HG03457 (cell line): ENCODE results near the gene TNFRSF4.
"Not testable (repeated sequence)": the region's sequence is repeated elsewhere in the genome, so short reads cannot be mapped to it uniquely, and the experiment has no call there.

ENCODE experiments used
- ATAC-seq: cut with Tn5 transposase; IDR thresholded peaks from one replicate; pipeline ENCODE4 v1.9.1; 2021; ENCODE audit warnings: moderate number of reproducible peaks; ENCODE audit not compliant: unreplicated experiment

Gene TNFRSF4

DNA sequence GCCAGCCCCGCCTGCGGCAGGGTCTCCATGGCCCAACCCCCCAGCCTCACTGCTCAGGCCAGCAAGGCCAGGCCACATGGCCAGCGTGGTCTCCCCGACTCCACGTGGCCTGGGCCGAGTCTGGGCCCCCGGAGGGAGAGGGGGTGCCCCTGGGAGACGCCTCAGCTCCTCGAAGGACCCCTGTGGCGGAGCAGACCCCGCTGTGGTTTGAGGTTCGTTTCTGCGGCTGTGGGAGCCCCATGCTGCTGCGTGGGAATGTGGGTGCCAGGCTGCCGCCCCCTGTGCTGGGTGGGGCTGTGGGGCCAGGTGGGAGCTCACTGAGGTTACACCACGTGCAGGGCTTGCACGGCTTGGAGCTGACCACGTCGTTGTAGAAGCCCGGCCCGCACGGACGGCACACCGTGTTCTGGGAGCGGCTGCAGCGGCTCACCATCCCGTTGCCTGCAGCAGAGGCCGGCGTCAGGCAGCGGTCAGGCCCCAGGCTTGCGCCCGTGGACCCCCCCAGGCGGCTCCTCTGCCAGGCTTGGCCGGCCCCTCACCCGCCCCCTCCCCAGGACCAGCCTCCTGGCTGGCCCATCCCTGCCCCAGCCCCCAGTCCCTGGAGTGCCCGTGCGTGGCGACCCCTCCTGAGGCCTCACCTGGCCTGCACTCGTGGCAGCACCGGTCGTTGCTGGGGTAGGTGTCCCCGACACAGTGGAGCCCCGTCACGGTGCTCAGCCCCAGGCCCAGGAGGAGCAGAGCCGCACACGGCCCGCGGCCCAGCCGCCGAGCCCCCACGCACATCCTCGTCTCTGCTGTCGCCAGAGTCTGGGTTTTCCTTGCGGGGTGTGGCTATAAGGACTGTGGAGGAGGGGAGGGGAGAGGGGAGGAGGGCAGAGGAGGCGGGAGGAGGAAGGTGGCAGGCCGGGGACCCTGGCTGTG, at the start of gene TNFRSF4:
TNFRSF4 (minus strand) TSS at position 809 of the 921 bp plus-strand sequence; CDS start at position 783, 26 bp downstream.
- no peak for ATAC-seq

DNA sequence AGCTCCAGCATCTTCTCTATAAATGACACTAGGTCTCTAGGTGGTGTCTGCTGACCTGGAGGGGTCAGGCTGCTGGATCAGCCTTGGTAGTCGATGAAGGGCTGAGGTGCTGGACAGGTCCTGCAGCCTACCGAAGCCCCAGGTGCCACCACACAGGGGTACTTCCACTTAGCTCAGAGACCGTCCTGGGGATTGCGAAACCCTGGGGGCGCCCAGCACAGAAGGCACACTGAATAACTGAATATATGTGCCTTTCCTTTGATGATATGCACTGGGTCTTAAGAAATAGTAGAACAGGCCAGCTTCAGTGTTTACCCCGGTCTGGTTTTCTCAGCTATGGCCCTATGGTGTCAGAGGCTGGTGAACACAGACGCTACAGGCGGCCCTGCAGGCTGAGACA, 48.8 kb upstream of the TNFRSF4 start:
- no peak for ATAC-seq

DNA sequence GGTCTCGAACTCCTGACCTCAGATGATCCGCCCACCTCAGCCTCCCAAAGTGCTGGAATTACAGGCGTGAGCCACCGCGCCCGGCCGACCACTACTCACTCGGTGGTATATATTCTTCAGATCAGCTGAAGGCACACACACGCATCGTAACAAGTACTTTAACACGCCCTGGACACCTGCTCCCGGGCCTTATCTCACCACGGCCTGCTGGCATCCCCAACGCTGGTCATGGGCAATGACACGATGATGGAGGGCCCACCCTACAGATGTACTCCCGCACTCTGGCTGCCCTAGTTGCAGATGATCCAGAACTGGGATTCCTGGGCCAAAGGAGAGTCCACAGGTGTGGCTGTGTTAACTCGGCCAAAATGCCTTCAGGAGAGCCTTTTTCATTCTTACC, 48.1 kb upstream of the TNFRSF4 start:
- ATAC-seq, result no peak

DNA sequence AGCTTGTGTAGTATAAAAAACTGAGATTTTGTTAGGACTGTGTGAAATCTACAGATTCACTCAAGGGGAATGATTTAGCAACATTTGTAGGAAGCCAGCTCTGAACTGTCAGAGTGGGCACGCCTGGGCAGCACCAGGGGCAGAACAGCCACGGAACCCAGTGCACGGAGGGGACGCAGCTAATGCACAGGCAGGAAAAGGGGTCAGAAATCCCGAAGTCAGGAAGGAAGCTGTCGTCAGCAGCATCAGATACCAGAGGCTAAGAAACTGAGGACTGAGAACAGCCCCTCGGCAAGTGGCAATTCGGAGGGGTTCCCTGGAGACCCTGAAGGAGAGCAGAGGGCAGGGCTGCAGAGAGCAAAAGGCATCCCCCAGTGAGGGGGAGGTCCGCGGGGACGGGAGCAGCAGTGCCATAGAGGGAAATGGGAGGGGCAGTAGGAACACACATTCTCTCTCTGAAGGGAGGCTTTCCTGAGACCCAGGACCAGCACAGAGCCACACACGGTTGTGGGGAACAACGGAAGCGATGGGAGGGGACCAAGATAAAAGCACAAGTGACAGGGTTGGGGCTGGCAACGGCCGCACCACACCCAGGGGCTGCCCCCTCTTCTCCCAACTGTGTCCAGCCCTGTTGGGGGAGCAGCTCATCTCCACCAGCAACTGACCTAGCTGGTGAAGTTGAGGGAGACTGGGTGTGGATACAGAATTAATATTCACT, 47.0 kb upstream of the TNFRSF4 start:
- ATAC-seq, result no peak

DNA sequence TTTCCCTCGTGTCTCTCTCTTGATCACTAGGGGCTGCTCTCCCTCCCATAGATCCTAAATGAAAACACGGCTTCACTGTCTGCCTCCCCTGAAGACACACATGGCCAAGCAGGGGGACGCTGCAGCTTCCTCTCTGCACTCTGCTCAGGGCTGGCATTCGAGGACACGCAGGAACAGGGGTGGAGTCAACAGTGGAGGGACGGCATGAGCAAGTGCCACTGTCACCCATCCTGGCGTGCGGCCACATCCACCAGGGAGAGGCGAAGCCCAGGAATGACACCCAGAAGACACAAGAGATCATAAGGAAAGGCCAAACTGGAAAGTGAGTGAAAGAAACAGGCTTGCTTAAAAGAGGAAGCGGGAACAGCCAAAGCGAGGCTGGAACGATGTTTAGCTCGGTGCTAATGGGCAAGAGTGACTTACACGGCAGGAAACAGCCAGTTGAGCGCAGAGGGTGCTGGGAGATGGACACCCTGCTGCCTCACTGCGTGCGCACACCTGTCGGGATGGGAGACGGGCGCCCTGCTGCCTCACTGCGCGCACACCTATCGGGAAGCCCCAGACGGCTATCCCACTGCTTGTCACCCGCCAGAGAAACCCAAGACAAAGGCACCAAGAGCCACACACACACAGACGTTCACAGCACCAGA, 46.1 kb upstream of the TNFRSF4 start:
- no peak for ATAC-seq

DNA sequence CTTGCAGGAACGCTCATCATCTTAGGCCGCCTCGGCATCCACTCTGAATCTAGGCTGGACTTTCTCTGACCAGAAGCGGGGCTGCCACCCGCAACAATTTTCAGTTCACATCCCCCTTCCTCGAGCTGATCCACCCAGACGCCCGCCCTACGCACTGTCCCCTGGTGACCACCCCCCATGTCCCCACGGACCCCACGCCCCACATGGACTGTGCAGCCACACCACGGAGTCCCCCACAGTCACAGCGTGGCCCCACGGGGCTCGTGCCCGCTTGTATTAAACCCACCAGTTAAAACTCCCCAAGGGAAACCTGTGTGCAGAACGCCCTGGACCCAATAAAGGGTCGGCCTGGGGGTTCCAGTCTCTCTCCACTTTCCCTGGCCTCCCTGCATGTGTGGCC, 45.6 kb upstream of the TNFRSF4 start:
- no peak for ATAC-seq

DNA sequence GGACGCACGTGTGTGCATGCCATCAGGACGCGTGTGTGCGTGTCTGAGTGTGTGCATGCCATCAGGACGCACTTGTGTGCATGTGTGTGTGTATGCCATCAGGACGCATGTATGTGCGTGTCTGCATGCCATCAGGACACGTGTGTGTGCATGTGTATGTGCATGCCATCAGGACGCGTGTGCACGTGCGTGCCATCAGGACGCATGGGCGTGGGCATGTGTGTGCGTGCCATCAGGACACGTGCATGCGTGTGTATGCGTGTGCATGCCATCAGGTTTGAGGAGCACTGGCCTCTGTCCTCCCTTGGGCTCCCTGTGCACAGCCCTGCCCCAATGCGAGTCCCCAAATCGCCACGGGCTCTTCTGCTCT, 45.2 kb upstream of the TNFRSF4 start:
- ATAC-seq, result no peak

DNA sequence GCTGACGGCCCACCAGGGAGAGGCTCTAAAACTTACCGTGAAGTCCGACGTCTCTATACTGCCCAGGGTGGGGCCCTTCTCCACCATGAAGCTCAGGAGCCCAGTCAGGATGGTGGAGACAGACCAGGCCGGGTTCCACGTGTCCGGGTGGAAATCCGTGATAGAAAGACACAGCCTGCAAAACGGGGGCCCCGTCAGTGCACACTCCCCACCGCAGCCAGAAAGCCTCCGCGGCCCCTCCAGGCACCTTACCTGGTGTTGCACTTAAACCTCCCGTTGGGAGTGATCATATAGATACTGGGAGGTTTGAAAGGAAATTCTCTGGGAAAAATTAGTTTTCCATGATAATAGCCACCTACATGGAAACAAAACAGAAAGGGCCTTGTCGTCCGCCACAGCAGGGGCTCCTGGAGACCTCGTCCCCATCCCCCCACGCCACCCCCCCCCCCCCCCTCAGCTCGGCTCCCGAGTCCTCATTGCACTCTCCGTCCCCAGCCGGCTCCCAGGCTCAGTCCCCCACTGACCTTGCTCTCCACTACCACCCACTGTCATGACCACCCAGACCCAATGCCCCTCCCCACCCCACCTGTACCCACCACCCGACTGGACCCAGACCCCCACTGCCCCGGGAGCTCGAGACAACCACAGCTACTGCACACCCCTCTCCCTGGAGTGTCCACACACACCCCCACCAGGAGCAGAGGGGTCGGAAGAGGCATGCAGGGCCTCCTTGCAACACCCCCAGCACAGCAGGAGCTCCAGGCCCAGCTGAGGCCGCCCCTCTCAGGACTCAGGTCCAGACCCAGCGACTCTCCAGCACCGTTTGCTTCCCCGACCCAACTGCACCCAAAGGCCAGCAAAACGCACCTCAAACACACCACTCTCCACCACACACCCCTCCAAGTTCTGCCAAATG, 43.3 kb upstream of the TNFRSF4 start:
- no peak for ATAC-seq

DNA sequence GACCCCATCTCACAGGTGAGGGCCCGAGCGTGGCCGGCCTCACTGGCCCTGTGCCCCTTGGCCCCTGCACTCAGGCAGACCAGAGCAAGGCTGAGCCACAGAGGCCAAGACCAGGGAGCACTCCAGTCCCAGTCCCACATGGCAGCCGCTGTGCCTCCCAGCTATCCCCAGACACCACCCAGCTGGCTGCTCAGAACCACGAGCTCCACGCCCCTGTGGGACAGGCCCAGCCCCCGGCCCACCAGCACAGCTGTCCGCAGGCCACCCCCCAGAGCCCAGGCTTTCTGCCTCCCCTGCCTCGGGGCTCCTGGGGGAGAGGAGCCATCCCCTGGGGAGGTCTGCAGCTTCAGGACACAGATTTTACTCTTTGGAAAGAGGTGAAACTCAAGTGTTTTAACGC, 41.7 kb upstream of the TNFRSF4 start:
- no peak for ATAC-seq

DNA sequence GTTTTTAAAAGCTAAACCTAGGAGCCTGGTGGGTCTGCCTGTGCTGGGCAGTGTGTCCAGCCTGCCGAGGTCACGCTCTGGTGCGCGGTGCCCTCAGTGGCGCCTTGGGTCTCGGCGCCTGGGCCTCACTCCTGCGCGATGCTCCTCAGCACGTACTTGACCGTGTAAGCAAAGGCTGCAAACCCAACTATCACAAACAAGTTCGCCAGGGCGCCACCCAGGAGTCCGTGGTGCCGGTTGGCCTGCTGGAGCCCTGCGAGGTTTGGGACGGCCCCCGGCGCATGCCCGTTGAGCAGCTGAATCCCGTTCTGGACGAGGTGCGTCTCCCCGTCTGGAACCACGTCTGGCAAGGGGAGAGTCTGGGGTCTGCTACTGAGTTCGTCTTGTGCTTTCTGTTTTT, 41.1 kb upstream of the TNFRSF4 start:
- ATAC-seq, result no peak

DNA sequence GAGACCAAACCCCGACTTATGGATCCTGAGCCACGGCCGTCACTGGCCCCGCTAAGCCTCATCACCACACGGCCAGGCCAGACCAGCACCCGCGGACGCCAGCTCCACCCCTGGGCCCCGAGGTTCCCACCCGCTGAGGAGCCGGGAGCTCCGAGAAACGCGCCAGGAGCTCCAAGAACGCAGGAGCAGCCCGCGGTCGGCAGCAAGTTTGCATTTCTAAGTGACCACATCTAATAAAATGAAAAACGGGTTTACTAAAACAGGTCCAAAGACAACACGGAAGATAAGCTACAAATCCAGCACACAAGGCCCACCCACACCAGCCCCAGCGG, 40.7 kb upstream of the TNFRSF4 start:
- ATAC-seq, result no peak

DNA sequence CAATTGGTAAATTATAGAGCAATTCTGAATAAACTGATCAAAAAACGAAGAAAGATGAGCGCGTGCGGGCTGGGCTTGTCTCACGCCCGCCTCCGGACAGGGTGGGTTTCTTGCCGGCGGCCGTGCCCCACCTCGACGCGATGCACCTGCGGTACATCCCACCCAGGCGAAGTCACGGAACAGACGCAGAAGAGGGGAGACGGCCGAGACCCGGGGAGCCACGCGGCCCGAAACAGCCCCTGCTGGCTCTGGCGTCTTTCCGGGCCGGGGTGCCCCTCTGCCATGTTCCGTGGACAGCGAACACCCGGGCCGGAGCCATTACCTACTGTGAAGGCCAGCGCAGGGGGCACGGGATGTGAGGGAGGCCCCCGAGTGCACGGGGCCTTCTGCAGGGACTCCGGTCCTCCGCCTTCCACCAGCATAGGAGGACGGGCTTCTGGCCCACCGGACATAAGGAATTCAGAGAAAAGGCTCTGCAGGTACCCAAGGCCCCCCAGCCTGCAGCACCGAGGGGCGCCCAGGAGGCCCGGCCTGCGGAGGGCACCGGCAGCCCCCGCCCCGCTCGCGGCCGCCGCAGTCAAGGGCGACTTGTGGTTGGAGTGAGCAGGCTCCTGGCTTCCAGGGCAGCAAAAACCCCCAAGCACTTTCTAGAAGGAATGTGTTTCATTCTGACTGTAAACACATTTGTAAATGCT, 40.2 kb upstream of the TNFRSF4 start:
- ATAC-seq, result no peak

DNA sequence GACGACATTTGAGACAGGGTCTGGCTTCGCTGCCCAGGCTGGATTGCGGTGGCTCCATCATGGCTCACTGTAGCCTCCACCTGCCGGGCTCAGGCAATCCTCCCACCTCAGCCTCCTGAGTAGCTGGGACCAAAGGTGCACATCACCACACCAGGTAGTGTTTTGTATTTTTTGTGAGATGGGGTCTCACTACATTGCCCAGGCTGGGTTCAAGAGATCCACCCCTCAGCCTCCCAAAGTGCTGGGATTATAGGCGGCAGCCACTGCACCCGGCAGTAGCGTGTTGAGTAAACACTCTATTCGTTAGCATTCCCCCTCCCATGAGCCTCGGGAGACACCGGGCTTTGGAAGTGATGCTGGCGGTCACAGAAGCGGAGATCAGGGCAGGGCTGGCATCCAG, 39.4 kb upstream of the TNFRSF4 start:
- ATAC-seq, result no peak

DNA sequence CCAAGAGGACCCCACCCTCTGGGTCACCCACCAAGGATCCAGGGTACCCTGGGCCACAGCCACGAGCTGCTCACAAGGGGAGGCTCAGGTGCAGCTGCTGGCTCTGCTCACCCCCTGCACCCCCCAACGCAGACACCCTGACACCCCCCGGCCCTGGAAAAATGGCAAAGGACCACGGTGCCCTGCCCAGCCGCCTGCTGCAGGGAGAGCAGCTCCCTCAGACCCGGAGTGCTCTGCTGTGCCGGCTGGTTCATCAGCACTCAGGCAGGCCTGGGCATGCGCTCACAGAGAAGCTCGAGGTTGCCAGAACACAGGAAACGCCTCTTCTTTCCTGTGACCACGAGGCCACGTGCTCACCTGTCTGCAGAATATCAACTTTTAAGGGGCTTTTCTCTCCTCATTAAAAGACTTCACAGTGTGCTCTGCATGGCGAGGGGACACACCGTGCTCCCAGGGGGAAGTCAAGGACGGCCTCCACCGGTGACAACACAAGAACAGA, 36.9 kb upstream of the TNFRSF4 start:
- no peak for ATAC-seq

DNA sequence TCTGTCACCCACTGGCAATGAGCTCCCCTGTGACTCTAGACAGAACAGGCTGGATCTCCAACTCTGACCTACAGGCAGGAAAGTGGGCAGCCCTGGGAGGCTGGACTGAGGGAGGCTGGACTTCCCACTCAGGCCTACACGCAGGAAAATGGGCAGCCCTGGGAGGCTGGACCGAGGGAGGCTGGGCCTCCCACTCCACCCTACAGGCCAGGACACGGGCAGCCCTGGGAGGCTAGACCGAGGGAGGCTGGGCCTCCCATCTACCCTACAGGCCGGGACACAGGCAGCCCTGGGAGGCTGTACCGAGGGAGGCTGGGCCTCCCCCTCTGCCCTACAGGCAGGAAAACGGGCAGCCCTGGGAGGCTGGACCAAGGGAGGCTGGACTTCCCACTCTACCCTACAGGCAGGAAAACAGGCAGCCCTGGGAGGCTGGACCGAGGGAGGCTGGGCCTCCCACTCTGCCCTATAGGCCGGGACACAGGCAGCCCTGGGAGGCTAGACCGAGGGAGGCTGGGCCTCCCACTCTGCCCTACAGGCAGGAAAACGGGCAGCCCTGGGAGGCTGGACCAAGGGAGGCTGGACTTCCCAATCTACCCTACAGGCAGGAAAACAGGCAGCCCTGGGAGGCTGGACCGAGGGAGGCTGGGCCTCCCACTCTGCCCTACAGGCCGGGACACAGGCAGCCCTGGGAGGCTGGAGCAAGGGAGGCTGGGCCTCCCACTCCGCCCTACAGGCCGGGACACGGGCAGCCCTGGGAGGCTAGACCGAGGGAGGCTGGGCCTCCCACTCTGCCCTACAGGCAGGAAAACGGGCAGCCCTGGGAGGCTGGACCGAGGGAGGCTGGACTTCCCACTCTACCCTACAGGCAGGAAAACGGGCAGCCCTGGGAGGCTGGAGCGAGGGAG, 34.3 kb upstream of the TNFRSF4 start:
- ATAC-seq, result not testable (repeated sequence)

DNA sequence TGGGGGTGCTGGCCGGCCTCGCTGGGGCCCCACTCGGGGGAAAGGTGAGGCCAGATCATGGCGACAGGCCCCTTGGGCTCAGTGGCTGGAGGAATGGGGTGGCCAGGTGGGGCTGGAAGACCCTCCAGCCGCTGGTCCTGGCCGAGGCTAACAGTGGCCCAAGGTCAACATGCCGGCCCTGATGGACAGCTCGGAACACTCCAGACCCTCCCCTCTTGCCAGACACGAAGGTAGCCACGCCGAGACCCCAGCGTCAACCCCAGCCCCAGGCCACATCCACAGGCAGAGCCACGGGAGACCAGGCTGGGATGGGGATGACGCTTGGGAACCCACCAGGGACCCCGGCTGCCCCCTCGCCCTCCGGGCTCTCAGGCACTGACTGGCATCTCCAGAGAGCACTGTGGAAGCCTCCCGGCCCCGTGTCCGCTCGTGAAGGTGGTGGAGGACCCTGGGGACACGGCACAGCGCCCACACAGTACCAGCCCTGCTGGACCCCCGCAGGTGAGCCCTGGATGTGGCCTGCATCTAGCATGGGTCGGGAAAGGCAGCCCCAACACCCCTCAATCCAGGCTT, 33.5 kb upstream of the TNFRSF4 start:
- no peak for ATAC-seq

DNA sequence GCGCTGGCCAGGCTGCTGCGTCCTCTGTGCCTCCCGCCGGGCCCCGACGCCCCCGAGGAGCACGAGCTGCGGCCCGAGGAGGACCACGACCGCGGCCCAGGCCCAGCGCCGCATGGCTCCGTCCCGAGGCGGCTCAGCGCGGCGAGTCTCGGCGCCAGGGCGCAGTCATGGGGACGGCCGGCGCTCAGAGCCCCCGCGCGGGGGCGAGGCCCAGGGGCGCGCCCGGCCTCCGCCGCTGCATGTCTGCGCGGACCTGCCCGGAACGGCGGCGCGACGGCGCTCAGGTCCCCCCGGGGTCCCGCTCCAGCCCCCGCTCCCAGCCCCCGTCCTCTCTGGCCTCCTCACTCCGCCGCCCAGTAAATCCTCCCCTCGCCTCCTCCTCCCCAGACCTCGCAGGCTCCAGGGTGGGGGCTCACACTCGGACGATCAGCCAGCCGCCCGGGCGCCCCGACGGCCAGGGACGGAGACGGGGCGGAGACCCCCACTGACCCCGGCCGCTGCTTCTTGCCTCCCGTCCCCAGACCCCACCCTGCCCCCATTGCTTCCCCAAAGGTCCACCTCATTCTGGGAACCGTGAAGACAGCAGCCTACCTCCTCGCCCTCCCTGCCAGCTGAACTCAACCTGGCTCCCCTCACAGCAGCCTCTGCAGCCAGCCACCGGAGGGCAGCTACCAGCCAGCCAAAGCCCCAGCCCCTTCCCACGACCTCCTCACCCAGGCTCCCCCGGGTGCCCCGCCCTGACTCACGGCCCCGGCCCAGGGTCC, 32.8 kb upstream of the TNFRSF4 start, which contains the start of gene C1QTNF12:
C1QTNF12 (minus strand) TSS at position 146 of the 764 bp plus-strand sequence; CDS start at position 114, 32 bp downstream.
- no peak for ATAC-seq
